Testis (tissue), 2 donors: ENCODE results near the gene B3GALT6.

Experiments
- CTCF ChIP-seq, 3 experiments: fragments of 450-650 bp in 2 of 3; fragments of 200-600 bp in 1 of 3; sonication (generic) in 1 of 3; IDR thresholded peaks; one replicate each; pipeline ENCODE4 v1.5.1; 2016 to 2019; ENCODE audit warnings: antibody characterized with exemption in 3 of 3, mild to moderate bottlenecking in 2 of 3, moderate library complexity in 1 of 3
- POLR2A ChIP-seq: fragments of 450-650 bp; IDR thresholded peaks from one replicate; pipeline ENCODE4 v1.6.1; 2017; ENCODE audit warnings: antibody characterized with exemption, mild to moderate bottlenecking, moderate library complexity

DNA sequence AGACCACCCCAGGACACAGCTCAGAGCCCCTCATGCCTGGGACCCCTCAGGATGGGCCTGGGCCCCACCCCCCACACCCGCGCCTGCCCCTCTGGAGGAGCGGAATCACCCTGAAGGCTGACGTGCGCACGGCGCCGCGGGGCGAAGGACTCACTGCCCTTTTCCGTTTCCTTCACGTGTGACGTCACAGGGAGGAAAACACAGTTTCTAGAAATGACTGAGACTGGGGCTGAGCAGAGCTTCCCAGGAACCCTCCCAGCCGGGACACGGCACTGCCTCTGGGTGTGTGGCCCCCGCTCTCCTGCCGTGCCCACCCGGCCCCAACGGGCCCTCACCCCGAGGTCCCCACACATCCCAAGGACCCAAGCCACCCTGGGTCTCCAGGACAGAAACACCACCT lies 12.7 kb upstream of the B3GALT6 start:
- TF ChIP-seq POLR2A (no peak), CTCF (IDR thresholded peaks at IDR 0.05) (no peak)
